GM11168 (cell line): Measurements from ENCODE around the gene GABRR3.

Experiments used
- in situ Hi-C: fragments of 300-500 bp; cut with MboI; formaldehyde crosslinking; loops from one replicate; pipeline ENCODE4 v1.12.0; 2022; ENCODE audit warnings: low sequenced_read_pairs; ENCODE audit not compliant: unreplicated experiment

GABRR3 gene

DNA sequence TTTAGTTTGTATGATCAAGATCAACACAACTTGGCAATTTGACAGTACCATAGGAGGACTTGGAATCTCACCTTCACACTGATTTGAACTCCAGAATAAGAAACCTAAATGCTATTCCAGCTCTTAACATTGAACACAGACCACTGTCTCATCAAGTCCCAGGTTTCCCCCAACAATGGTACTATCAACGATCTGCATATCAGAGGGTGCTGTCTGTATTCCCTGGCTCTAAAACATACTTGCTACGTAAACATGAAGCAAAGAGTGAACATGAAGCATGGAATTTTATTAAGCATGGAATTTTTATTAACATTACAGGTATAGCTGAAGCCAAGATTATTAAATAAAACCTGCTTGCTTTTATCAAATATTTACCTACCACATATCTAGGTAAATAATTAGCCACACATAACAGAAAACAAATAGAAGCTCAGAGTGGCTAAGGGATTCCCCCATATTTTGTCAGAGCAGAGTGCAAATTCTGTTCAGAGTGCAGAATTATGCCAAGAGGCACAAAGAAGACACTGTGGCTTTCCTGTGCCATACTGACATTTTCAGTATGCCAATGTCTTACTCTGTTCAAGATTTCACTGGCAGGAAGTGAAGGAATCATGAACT lies 40.7 kb downstream of the GABRR3 start:
- in situ Hi-C loops = no loop called here

DNA sequence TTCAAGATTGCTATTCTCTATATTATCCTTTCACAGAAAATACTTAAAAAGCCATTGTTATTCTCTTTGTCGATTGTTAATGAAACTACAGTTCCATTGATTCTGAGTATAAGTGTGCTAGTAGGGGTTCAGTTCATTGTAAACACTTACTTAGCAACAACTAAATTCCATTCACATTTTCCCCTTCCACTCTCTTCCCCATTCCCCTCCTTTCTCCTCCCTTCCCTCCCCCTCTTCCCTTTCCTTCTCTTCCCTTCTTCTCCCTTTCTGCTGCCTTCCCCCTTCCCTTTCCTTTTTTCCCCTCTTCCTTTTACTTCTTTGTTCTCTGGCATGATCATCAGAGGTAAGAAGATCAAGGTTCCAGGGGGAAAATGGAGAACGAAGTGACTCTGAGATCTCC lies 41.6 kb downstream of the GABRR3 start:
- in situ Hi-C loops = no loop called here

DNA sequence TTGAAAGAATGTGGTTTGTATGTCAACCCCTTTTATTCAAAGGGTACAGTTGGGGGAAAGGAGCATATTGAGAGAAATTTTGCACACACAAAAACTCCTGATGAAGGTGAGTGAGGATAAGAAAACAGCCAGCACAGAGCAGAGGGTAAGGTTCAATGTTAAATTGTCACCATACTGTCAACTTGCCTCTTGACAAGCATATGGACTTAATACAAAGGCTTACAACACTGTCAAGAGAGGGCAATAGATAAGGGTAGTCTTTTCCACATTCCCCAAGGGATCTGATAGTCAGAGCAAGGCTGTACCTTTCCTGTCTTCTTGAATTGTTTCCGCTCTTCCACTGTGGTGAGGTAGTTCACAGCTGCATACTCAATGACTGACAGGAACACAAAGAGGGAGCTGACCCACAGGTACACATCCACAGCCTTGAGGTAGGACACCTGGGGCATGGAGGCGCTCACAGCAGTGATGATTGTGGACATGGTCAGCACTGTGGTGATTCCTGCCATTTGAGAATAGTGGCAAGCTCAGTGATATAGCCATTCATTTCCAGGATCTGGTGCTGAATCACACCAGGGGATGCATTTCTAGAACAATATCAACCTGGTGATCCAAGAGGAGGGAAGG lies 42.5 kb downstream of the GABRR3 start:
- in situ Hi-C loops = no loop called here

DNA sequence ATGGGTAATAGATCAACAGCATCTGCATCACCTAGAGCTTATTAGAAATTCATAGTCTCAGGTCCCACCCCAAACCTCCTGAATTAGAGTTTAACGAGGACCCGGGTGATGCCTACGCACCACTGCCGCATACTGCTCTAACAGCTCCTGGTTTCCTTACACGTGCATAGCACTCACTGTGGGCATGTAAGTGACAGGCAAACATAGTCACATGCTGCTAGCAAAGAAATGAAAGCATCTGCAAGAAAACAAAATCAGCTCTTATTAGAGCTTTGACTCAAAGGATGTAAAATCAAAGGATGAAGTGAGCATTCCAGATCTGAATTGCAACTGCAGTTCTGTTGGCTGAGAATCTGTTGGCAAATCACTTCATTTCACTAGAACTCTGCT lies 43.8 kb downstream of the GABRR3 start:
- in situ Hi-C loops = no loop called here

DNA sequence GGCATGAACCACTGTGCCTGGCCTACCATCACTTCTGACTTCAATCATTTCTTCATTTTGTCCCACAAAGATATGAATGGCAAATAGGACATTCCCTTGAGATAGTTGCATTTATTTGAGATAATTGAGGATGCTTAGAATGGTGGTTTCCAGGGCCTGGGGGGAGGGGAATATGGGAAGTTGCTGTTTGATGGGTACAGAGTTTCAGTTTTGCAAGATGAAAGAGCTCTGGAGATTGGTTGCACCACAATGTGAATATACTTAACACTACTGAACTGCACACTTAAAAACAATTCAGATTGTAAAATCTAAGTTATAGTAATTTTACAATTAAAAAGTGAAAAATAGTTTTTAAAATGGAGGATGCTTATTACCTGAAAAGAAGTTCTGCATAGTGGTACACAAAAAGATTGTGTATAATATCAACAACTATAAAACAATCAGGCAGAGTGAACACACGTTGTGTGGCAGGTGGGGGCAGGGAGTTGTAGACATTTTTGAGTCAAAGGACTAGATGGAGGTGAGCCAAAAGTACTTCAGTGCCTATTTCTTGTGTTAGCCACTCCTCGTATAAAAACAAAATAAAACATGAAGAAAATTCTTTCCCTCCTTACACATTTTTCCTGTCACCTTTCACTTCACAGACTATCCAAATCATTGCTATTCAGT lies 44.4 kb downstream of the GABRR3 start:
- in situ Hi-C loops = no loop called here

DNA sequence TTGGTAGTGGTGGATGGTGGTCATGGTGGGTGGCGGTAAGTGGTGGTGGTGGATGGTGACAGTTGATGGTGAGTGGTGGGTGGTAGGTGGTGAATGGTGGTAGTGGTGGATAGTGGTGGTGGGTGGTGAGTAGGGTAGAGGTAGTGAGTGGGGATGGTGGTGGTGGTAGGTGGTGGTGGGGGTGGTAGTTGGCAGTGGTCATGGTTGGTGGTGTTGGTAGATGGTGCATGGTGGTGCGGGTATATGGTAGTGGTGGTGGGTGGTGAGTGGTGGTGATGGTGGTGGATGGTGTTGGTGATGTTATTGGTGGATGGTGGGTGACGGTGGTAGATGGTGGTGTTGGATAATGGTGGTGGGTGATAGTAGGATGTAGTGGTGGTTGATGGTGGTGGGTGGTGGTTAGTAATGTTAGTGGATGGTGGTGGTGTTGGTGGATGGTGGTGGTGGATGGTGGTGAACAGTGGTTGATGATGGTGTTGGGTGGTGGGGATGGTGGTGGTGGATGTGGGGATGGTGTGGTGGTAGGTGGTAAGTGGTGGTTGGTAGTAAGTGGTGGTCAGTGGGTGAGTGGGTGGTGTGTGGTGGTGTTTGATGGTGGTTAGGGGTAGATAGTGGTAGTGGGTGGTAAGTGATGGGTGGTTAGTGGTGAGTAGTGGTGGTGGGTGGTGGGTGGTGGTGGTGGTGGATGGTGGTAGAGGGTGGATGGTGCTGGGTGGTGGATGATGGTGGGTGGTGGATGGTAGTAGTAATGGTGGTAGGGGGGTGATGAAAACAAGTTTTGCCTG lies 46.1 kb downstream of the GABRR3 start:
- in situ Hi-C loops = no loop called here

DNA sequence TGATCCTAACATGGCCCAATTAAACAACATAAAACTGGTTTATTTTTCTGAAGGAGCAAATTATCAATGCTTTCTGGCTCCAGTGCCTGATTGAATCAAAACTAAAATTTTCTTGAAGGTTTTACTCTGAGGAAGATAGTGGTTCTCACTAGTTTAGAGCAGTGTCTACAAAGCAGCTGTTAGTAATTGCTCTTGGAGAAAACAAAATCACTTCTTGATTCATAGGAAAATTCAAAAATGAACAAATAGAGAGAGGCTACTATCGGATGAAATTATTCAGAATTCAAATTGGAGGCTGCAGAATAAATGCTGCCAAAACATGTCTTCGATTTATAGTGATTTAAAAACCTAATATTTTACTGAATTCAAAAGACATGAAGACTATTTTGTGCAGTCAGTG lies 47.8 kb downstream of the GABRR3 start:
- in situ Hi-C loops = no loop called here

DNA sequence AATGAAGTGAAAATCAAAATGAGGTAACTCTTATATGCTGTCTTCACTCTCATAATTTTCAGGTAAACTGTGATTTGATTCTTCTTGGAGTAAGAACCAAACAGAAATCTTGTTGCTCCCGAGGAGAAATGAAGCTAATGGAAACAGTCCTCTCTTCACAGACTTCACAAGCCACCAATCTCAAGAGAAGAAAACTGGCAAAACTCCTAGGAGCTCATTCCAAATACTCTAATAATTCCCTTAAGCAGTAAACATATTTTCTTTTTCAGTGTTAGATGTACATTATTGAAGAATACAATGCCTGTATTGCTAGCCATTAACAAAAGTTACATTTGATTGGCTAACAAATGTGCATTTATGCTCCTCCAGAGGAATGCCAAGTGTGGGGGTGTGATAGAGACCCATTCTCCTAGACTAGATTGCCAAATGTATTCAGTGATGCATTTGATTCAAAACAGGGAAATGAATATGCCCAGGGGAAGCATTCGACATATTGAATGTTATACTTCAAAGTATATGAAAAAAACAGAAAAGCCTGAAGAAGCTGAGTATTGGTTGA lies 51.1 kb downstream of the GABRR3 start:
- in situ Hi-C loops = no loop called here

DNA sequence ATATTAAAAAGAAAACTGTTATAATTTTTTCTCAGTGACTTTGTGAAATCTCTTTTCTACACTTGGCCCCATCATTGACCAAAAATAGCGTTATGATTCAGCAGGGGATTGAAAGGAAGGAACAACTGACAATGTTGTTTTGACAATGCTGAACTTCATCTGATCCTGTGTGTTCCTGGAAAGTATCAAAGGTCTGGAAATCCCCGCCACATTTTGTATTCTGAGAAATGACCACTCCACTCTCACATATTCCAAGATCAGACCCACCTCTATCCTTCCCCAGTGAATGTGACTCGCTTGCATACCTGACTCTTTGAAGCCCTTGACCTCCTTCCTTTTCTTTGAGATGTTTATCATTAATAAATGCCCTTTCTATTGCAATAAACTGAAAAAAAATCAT lies 53.2 kb downstream of the GABRR3 start:
- in situ Hi-C loops = no loop called here

DNA sequence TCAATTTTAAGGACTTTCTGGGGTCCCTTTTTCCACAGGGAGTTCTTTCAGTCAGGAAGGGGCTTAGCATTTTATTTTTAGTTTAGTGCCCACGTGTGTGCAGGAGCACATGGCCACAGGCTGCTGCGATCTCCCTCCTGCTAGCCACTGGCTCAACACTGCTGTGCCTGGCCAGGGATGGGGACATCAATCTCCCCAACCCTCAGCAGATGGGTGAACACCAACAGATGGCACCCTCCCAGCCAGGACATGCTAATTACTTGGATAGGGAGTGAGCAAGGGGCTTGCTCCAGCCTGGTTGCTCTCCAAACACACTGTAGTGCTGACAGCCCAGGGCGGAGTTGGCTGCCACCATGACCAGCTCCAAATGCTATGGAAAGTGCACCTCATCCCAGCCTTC lies 55.5 kb downstream of the GABRR3 start:
- in situ Hi-C loops = no loop called here

DNA sequence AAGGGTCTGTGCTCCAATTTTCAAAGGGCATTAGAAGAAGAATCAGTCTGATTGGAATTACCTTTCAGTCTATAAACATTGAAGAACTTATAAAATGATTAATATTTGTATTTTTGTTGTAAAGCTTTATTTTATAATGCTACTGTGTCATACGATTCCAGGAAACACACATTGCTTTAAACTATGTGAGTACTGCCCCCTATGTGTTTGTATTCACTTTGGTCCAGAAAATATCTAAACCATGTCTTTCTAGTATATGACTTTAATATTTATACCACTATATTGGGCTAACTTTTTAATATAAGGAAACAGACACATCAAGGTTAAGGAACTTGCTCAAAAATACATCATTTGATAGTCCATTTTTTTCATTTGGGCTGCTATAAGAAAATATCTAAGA lies 59.6 kb downstream of the GABRR3 start:
- in situ Hi-C loops = no loop called here

DNA sequence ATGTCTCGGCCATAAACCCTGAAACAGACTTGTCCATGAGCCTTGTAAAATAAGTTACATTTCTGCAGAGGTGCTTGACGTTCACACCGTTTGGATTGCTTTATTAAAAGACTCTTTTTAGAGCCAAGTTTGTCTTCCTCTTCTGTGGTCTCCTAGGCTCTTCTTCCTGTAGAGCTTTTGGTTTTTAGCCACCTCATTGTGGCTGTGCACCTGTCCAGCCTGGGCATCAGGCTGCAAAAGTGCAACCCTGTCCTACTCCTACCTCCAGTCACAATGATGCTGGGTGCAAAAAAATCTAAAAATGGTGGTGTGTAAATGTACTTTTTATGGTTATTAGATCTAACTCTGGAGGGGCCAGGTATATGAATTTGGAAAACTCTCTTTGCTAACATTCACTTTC lies 60.1 kb downstream of the GABRR3 start:
- in situ Hi-C loops = no loop called here

DNA sequence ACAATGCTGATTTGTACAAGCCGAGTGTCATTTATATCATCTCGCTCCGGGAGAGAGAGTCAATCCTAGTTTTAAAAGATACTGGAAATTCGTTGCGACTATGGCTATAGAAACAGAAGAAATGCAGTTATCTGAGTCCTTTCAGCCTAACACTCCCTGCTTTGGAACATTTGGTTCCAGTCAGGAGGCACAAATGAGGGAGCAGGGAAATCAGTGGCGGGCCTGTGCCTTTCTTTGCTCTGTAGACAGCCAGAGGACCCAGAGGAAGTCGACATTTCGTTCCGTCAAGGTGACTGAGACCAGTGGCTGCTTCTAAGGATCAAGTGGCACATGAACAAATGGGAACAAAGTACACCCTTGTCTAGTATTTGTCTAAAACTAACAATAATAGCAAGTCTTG lies 62.1 kb downstream of the GABRR3 start:
- in situ Hi-C loops = no loop called here

DNA sequence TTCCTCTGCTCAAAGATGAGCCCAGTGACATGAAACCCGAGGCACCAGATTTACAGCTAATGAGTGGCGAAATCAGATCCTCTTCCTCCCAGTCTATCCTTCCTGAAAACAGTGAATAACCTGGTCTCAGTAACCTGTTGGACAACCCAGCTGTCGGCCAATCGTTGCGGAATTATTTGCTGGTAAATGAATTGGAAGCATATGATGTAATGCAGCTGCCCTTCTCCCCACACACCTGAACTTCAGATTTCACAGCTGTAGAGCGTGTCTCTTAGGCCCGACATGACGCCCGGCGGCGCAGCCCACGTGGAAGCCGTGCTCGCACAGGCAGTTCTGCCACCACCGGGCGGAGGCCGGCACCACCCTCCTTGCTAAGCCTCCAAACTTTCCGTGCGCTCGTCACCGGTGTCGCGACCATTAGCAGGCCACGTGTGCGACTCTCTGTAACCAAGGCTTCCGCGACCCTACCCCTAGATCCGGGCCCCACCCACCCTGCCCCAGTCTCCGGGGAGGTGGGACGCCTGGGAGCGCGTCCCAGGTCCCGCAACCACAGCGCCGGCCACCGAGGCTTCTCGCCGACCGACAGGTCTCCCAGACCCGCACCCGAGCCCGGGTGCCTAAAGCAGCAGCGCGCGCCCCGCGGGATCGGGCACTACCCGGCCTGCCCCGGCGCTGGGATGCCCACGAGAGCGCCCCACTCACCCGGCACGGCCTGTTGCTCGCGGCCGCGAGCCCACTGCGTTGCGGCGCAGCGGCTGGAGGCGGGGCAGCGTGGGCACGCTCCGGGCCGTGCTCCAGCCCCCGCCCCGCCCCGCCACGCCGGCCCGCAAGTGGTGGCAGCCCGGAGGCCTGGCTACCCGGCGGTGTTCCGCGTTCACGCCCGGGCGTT lies 63.2 kb downstream of the GABRR3 start, which contains the start of gene RIOX2:
TSS of gene RIOX2 (minus strand) at position 753 of the 889 bp plus-strand sequence. CDS start 4,838 bp downstream, outside the sequence.
- in situ Hi-C loops = no loop called here

DNA sequence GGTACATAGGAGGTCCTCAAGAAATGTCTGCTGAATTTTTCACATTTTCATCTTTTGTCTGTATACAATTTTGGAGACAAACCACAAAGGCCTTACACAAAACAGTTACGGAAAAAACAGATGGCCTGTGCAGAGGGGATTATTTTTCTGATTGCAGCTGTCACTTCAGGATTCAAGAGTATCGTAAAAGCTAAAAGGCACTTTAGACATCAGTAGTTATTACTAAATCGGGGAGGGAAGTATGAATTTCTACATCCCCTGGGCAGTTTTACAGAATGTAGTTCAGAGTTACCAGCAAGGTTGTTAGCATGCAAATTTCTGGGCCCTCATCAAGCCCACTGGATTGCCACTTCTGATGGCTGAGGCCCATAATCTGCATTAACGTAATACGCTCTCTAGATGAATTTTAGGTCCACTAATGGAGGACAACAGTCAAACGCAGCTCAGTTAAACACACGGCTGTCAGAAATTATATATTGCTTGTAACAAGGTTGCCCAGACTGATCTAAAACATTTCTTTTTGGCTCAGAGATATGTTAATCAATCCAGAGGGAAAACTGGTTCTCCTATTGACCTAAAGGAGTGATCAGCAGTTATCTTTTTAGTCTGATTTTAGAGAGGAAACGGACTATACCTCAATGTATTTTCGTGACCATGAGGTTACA lies 64.0 kb downstream of the GABRR3 start:
- in situ Hi-C loops = no loop called here

DNA sequence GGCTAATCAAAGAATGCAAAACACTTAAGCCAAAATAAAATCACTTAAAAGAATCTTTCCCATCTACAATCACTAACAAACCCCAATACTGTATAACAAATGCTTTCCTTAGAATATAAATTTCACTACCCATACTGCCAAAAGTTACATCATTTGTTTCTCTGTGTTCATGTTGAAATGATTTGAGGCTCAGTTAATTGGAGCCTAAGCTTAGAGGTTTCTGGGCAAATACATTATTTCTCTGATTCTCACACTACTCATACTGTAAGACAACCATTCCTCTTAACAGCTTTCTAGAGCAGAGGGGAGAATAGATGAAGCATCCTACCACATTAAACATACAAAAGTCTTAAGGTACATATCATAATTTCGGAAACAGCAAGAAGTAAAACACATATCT lies 65.0 kb downstream of the GABRR3 start:
- in situ Hi-C loops = no loop called here

DNA sequence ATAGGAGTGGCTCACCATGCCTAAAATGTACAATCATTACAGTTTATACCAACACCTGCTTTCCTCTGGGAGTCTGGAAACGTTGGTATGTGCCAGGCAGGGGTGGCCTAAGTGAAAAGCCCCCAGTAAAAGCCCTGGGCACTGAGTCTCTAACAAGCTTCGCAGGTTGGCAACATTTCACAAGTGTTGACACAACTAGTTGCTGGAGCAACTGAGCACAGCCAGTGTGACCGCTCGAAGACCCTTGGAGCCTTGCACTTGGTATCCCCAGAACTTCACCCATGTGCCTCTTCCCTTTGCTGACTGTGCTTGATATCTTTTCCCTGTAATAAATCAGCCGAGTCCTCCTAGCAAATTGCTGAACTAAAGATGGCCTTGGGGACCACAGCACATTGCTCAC lies 65.6 kb downstream of the GABRR3 start:
- in situ Hi-C loops = no loop called here

DNA sequence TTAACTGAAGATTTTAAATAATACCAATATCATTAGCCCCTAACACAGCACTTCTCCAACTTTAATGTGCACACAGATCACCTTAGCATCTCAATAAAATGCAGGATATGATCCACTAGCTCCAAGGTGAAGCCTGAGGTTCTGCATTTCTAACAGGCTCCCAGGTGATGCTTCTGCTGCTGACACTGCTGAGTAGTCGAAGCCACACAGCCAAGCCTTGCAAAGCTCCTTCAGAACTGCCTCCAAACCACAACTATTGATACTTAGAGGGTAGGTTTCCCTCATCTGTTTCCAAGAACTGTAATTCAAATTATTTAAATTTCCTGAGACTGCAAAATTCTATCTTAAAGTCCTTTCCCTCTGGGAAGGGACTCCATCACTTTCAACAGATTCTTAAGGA lies 66.7 kb downstream of the GABRR3 start:
- in situ Hi-C loops = no loop called here

DNA sequence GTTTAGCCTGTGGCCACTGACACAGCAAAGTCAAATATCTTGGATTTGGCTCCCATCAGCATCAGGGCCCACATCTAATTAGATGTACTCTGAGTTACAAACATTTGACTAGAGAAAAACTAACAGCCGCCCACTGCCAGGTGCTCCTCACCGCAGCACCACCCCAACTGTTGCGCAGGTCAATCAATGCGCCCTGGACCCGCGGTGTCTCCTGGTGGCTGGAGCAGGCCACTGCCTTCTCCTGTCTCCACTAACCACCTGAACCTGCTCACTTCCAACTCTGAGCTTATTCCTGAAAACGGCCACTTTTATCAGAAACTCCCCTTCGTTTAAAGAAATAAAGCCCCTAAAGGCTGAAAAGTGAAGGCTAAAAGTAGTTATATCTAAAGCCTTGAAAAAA lies 67.1 kb downstream of the GABRR3 start:
- in situ Hi-C loops = no loop called here
